DMS53 treated with DMSO at 0.1 percent for 48 hours (cell line): ENCODE data around the gene CA5A.
"Not testable (repeated sequence)": the region's sequence is repeated elsewhere in the genome, so short reads cannot be mapped to it uniquely, and the experiment has no call there.

ENCODE experiments used
- DNase-seq: peaks from one replicate; lab custom pipeline; 2025; ENCODE audit not compliant: unreplicated experiment; lab: John Stamatoyannopoulos, UW

The CA5A gene

DNA sequence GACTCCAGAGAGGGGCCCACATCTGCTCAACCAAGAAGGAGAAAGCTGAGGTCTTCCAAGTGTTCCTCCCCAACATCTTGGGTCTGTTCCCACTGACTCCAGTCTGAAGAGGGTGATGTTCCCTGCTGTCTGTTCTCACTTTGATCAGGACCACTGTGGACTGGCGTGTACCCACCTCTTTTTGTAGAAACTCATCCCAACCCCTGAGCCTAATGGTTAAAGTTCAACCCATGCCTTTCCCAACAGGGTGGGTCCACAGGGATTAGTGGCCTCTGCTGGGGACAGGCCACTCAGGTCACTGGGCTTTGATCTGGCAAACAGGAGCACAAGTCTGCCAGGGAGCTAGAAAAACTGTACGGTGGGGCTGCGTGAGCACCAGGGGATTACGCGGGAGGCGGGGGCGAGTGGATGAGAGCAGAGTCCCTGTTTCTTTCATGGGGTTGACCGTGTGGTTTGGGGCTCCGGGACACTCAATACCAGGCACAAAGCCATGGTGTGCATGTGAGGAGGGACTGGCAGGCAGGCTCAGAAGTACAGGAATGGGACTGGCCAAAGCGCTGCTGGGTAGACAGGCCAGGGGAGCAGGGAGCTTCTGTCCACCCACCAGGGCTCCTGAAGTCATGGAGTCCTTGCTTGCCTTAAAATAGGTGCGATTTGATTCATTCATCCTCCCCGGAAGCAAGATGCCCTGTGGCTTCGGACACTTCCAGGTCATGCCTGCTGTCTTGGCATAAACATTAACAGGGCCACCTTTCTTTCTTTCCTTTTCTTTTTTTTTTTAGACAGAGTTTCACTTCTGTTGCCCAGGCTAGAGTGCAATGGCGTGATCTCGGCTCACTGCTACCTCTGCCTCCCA is at the start of gene CA5A:
CA5A (minus strand) TSS at position 155 of the 856 bp plus-strand sequence; CDS start at position 76, 79 bp downstream.
- DNase-seq, result no peak

DNA sequence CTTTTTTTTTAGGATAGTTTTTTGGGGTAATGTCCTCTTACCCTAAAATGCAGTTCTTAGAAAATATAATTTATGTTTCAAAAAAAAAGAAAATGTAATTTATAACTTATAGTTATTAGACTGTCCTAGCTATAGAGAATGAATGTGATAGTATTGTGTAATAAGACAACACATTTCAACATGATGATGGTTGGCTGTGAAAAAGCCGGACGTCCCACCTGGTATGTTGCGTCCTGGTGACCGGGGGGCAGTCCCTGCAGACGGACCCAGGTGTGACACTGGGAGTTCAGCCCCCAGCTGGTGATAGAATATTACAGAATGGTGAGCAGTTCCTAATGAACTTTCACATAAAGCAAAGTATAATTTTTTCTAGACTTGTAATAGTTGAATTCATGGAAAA is 49.2 kb upstream of the CA5A start:
- not testable (repeated sequence) for DNase-seq

DNA sequence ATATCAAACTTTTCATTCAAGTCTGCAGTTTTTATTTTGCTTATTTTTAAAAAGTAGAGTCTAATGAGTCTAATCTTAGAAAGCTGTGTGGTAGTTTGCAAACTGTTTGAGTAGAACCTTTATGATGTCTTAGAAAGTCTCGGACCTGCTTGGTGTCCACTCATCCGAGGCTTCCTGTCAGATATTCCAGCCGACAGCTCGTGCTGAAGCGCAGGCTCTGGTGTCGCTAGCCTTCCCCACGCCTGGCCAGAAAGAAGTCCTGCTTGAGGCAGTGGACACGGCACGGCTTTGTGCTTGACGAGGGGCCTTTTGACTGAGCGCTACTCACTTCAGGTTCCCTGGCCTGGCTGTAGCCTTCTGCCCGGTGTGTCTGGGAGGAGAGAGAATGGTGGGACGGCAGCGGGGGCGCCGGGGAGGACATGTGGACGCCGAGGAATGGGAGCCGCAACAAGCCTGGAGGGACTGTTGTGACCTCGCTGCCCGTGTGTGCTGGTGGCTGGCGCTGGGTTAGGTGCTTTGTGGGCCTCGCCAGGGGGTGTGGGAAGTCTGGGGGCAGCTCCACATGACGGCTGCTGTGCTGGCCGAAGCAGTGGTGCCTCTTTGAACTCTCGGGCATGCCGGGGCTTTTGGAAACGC is 48.4 kb upstream of the CA5A start:
- no peak for DNase-seq

DNA sequence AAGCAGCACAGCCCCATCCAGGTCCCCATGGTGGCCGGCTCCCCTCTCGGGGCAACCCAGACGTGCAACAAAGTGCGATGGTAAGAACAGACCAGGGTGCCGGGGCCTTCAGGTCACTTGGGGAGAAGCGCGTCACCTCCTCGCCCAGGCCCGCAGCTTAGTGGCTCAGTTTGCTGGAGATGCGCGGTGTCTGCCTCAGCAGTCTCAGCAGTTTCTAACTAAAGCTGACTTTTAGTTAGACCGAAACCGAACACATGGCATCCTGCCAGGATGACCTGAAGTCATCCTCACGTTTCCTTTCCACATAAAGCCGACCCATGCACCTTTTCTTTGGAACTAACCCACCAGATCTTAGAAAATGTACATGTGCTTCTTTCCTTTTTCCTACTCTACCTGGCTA is 47.9 kb upstream of the CA5A start:
- not testable (repeated sequence) for DNase-seq

DNA sequence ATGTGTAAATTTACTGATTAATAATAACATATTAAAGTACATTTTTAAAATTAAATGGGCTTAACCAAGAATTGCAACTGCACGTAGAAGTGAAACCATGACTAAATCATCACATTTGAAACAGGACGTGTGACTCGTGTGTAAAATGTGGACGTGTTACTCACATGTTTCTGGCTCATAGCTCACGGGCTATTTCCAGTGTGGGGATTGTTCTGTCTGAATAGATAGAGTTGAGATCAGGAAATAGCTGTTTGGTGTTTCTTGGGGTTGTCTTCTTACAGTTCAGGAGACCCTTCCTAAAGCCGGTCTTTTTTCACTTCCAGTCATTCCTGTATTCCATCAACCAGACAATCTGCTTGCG is 47.4 kb upstream of the CA5A start:
- not testable (repeated sequence) for DNase-seq

DNA sequence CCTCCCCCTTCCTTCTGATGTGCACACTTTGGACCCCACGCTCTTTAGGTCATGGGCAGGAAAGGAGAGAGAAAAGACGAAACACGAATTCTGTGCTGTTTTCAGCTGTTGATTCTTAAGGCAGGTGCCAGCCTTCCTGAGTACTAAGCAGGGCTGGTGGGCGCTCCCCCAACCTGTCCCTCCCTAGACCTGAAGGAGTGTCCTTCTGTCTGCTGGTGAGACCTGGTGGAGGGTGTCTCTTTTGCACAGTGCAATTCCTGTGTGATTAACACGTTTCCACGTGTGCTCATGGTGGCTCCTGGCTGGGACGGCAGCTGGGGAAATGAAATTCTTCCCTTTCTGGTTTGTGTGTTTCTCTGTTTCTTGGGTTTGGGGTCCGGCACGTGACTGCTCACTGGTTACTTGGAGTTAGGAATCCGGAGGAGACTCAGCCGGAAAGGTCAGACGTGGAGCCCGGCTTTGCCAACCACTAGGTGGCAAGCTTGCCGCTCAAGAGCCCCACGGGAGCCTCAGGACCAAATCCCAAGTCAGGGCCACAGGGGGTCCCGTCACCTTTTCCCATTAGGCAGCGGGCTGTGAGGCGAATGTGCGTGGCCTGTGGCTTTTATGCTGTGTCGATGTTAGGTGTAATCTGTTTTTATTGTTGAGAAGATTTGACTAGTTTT is 46.9 kb upstream of the CA5A start:
- DNase-seq, result not testable (repeated sequence)

DNA sequence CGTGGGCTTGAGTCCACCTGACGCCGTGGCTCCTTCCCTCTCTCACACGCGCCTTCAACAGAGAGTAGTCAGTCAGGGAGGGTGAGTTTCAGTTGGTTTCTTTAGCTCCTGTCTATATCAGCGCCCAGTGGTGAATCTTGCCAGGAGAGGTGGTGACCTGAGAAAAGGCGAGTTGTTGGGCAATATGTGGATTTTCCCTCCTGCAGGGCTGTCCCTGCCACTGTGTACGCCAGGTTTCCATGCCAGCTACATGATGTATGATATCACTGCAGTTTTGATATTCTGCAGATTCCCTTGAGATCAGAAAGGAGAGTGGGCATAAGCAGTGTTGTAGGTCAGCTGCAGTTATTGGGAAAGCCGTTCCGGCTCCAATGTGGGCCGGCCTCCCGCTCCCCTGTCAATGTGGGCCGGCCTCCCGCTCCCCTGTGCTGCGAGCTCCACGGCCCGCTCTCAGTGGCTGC is 46.3 kb upstream of the CA5A start:
- DNase-seq, result no peak

DNA sequence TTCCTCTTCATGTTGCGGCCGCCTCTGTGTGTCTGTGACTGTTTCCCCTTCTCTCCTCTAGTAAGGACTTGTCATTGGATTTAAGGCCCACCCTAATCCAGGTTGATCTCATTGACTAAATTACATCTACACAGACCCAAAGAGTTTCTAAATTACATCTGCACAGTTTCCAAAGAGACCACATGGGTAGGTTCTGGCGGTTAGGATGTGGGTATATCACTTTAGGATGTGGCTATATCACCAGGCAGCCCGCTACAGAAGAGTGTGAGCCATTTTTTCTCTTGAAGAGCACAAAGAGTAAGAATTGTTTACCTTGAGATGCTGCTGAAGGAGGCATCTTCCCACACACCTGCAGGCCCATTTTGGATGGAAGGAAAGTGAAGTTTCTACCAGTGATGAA is 45.0 kb upstream of the CA5A start:
- DNase-seq, result not testable (repeated sequence)

DNA sequence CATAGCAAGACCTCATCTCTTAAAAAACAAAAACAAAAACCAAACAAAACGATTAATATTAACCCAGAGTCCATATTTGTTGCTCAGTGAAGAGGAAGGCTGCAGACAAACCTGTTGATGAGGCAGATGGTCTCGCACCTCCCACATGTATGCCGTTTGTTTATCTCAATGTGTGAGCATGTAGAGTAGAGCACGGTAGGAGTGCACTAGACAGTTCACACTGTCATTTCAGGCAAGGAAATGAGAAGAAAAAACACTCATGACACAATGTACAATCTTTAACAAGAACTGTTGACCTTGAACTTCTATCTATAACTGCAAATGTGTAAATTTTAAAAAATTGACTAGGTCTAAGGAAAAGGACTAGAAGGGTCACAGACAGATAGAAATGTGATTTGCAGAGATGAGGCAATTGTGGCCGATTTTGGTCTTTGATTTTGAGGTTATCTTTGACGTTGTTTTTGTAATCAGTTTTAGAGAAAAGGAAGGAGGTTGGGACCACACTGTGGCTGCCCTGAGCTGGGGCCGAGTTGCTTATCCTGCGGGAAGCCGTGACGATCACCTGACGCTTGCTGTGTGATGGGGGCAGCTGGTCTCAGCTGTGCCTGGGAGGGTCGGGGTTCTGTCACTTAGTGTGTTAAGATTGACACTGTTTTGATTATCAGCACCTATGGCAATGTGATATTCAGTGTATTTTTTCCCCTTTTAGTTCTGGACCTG is 43.7 kb upstream of the CA5A start:
- not testable (repeated sequence) for DNase-seq

DNA sequence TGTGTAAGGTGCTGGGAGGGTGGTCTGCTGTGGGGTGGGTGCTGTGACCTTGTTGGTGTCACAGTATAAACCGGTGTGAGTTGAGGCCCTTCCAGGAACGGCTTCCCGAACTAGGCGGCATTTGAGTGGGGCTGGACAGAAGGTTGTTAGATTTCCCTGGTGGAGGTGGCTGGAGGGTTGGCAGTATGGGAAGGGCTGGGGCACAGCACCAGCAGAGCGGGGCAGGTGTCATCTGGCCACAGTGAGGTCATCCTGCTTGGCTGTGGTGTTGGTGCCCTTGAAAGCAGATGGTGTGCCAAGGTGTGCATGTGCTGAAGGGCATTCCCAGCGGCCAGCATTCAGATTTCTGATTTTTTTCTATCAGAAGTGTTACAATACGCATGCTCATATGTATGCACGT is 43.0 kb upstream of the CA5A start:
- DNase-seq, result no peak

DNA sequence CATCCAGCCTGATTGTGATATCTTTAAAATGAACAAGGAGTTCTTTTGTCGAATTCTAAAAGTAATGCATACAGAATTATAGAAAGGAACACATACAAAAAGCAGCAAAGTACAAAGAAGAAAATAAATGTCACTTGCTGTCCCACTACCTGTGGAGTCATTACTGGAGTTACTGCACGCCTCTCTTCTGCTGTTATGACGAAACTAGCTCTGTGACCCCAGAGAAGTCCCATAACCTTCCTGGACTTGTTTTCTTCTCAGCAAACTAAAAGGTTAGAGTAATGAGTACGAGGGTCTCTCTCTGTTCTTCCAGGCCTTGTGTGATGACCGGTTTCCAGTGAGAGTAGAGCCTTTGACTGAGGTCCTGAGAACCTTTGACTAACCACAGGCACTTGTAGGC is 41.8 kb upstream of the CA5A start:
- no peak for DNase-seq

DNA sequence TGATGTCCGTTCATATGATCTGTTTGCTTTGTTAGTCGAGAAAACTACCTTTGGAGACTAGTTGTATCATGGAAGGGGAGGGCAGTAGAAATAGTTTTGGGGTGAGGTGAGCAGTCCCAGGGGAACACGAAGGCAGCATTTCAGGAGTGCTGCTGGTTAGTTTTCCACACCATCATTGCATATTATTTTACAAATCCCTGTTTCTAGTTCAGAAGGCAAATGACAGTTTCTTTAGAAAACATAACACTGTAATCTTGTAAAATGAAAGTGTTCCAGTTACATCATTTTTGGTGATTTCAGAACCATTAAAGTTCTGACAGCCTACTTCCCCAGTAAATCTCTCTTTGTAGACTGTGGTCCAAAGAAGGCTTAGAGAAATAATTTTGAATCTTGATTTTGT is 40.3 kb upstream of the CA5A start:
- no peak for DNase-seq

DNA sequence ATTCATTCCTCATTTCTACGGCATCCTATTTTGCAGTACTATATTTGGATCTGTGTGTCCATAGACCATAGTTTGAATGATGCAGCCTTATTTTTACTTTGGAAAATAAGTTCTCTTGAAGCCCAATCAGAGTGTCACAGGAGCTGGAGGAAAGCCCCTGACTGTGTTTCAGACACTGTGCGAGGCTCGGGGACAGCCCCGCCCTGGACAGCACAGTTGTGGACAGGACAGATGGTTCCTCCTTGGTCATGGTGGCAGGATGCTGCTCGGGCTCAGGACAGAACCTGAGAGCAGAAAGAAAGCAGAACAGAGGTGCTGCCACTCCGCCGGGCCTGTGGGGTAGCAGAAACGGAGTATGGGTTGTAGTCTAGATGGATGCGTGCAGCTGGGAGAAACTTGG is 37.8 kb upstream of the CA5A start:
- no peak for DNase-seq

DNA sequence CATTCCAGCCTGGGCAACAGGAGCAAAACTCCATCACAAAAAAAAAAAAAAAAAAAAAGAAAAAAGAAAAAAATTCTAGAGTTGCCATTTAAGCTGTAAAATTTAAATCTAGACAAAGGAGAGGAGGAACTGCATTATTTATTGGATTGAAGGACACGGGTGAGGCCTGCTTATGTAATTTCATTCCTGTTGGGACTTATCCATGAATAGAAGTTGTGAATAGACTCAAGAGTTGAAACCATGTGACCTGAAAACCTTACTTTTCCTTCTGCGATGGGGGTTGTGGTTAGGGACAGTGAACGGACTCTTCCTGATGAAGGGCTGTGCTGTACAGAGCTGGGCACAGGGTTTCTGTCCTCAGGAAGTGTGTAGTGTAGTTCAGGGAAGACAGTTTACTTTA is 37.4 kb upstream of the CA5A start:
- DNase-seq, result no peak

DNA sequence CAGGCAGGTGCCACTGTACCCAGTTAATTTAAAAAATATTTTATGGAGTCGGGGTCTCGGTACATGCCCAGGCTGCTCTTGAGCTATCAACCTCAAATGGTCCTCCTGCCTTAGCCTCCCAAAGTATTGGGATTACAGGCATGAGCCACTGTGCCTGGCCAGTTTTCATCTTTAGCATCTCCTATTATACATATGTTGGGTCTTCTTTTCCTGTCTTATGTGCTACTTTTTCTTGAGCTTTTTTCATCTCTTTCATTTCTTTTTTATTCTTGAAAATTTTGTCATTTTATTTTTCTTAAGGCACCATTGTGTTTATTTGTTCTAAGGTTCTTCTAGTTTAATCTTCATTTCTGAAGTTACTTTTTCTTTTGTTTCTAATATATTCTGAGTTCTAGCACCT is 35.6 kb upstream of the CA5A start:
- DNase-seq, result no peak

DNA sequence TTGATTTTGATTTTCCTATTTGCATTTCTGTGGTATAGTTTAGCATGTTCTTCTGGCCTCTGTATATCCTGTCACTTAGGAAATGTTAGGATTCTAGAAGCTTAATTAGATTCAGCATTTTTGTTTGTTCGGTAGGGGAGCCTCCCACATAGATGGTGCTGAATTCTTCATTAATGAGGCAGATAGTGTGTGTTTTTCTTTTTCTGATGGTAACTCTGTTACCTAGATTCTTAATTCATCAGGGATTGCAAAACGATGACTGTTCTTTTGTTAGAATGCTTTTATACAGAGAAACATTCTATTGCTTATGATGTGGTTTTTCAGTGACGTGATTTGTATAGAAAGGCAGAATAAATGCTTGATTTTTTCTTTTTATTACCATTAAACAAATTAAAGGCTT is 33.9 kb upstream of the CA5A start:
- DNase-seq, result no peak

DNA sequence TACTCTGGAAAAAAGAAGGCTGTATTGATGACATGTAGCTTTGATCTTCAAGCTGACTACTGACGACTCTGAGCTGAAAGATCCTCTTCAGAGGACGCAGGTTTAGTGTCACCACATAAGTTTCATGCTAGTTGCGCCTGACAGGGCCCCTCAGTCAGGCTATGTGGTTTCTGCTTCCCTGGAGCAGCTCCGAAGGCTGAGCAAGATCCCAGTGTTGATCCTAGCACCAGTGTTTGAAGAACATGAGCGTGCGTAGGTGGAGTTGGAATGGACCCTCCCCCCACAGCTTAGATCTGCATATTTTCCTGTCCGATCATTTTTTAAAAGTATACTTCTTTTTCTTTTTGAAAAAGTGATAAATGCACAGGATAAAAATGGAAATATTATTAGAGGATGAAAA is 32.2 kb upstream of the CA5A start:
- DNase-seq, result no peak

DNA sequence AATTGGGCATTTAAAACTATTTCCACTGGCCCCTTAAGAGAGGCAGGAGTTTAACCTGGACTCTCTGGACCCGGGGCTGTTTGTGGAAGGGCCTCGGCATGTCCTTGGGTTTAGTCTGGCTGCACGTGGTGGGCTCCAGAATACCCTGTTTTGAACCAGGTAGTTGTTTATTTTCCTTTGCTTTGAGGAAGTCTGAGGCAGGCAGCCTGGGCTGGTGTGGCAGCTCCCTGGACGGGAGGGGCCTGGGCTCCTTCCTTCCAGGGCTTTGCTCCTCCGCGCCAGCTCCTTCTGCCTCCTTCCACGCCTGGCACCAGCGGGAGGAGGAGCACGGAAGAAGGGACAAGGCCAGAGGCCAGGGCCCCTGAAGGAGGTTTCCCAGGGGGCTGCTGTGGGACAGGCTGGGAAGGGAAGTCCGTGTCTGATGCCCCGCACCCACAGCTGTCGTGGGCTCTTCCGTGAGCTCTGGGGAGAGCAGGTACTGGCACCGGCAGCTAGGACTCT is 30.4 kb upstream of the CA5A start:
- no peak for DNase-seq

DNA sequence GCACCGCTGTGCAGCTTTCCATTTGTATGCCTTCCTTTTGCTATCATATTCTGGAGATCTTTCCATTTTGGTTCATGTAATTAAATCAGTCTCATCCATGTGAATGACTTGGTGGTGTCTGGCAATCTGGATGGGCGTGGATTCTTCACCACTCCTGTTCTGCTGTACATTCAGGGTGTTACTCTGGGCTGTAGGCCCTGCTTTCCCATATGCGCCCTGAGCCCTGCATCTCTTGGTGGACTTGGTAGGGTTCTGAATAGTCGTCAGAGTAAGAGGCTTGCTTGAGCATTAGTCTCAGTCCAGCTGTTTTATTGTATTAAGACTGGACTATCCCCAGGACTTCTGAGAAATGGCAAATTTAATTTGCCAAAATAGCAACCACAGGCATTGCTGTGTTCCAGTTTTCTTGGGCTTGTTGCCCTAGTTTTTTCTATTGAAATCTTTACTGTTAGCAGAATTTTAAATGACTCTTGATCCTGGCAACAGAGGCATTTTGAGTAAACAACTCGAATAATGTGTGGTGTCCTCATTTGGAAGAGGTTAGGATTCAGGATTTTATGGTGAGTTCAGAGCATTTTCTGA is 29.8 kb upstream of the CA5A start:
- DNase-seq, result no peak

DNA sequence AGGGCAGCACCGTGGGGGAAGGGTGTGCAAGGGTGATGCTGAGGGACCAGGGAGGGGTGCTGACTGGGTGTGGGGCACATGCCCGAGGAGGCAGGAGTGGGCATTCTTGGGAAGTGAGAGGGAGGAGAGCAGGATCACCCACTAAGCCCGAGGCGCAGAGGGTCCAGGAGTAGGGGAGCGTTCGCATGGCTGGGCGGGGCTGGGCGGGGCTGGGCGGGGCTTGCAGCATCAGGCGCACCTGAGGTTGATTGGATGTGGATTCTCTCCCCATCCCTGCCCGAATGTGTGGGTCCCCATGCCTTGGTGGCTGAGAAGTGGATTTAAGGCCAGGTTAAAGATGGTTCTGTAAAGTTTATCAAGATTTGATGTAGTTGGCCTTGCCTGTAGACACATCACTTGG is 29.1 kb upstream of the CA5A start:
- no peak for DNase-seq
